Right renal cortex interstitium (tissue), 3 donors: ENCODE data around the gene SRGN. TPM values are rescaled to one million over a fixed set of nuclear protein-coding genes. Genes with fewer than 3 reads are reported as not detected.

Source experiments
- DNase-seq, 3 donors: peaks; one replicate each; pipeline ENCODE4 v3.0.0-alpha.2; 2013; ENCODE audit warnings: low read depth in 3 of 3, low spot score in 2 of 3
- polyA plus RNA-seq, 3 donors: library from polyadenylated mRNA; unstranded; fragments of 120-200 nt; gene quantifications; one replicate each; pipeline ENCODE4 v1.2.1, GENCODE V29; 2013; ENCODE audit not compliant: insufficient read length in 3 of 3

Gene SRGN
- polyA plus RNA-seq, 3 donors, result 14.2 to 19.5 (median 16.3) TPM

DNA sequence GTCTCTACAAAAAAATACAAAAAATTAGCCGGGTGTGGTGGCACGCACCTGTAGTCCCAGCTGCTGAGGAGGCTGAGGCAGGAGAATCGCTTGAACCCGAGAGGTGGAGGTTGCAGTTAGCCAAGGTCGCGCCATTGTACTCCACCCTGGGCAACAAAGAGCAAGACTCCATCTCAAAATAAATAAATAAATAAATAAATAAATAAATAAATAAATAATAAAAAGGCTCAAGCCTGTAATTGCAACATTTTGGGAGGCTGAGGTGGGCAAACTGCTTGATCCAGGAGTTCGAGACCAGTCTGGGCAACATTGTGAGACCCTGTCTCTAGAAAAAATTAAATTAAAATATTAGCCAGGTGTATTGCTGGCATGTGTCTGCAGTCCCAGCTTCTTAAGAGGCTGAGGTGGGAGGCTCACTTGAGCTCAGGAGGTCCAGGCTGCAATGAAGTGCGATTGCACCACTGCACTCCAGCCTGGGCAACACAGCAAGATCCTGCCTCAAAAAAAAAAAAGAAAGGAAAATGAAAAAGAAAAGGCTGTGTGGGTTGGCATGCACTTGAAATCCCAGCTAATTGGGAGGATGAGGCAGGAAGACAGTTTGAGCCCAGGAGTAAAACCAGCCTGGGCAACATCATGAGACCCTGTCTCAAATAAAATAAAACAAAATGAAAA lies 27.6 kb upstream of the SRGN start:
- no peak for DNase-seq

GRCh38 chr10:69061305-69062161 lies 26.4 kb upstream of the SRGN start:
- DNase-seq, result peak; percentile 32 to 38 (median 33)

- DNase-seq, result no peak
Observed at GRCh38 chr10:69062901-69063300, 25.0 kb upstream of the SRGN start.

GRCh38 chr10:69064762-69065328 lies 23.1 kb upstream of the SRGN start:
- no peak for DNase-seq

DNA sequence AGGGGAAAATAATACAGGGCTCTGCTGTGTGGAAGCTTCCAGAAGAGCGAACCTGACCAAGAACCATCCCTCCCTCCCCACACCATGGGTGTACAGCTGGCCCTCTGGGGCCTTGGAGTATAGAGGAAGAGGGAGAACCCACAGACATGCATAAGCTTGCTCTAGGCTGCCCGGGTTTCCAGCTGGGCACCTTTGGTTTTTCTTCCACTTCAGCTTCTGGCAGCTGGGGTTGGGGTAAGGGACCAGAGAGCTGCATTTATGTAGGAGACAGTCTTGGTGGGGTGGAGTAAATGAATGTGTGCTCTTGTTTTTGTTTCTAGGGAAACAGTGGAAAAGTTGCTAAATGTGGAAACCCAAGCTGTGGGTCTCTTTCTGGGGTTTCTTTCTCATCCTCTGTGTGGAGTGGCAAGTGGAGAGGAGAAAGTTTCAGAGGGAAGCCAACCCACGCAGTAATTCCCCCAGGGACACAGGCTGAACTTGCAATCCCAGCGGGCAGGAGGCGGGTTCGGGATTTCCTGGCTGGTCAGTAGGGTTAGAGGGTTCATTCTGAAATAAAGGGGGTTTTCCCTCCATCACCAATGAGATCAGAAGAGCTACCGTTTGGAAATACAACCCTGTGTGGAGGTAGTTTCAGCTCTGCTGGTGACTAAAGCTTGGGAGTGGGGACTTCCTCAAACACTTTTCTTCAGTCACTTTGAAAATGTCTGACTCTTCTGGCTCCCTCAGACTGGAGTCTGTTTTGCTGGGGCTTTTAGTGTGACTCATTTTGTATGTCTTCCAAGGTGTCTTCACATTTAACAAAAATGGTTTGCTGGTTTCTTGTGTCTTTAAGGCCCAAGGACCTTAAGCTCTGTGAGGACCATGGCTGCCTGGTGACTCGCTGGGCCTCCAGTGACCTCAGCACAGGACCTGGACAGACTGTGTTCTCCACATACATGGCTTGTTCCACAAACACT lies 22.2 kb upstream of the SRGN start:
- DNase-seq, result no peak

- no peak for DNase-seq
Observed at GRCh38 chr10:69067189-69067588, 20.7 kb upstream of the SRGN start.

- DNase-seq, result no peak
Observed at GRCh38 chr10:69068549-69068948, 19.4 kb upstream of the SRGN start.

DNA sequence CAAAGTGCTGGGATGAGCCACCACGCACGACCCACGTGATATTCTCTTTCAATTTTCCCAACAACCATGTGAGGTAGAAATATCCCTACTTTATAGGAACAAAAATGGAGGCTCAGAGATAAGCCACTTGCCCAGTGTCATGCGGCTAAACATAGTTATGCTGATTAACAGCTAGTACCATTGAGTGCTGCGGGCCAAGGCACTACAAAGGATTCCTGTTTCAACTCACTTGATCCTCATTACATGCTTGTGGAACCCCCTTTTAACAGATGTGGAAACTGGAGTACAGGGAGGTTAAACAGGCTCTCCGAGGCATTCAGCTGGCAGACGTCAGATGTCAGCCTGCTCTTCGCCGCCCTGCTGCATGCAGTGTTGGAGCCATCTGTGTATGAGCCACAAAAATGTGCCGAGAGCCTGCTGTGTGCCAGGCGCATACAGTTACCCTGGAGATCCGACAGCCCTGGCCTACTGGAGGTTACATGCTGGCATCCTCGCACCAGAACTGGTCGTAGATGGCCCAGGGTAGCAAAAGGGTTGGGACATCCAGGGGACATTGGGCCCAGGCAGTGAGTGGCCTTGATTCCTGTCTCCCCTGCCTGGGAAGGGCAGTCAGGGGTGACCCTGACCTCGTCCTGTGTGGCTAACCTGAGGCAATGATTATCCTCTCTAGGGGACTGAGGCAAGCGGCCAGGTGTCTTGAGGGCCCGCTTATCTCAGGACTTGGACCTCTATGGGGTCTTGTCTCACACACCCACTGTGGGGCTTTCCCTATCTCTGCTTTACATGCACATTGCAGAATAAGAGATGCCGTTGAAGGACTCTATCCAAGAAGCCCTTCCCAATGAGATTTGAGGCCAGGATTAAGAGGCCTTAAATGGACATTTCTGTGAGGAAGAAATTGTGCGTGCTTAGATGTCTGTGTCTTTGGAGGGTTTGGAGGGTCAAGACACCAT lies 18.5 kb upstream of the SRGN start:
- no peak for DNase-seq

DNA sequence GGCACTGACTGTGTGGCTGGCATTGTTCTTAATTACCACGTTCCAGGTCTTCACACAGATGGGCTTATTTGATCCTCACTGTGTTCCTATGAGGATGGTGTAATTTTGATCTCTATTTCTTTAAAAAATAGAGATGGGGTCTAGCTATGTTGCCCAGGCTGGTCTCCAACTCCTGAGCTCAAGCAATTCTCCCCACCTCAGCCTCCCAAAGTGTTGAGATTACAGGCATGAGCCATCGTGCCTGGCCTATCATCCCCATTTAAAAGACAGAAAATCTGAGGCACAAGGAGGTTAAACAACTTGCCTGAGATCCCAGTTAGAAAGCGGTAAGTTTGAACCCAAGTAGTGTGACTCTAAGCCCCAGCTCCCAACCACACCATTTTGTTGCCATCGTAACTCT lies 17.0 kb upstream of the SRGN start:
- DNase-seq, result no peak

DNA sequence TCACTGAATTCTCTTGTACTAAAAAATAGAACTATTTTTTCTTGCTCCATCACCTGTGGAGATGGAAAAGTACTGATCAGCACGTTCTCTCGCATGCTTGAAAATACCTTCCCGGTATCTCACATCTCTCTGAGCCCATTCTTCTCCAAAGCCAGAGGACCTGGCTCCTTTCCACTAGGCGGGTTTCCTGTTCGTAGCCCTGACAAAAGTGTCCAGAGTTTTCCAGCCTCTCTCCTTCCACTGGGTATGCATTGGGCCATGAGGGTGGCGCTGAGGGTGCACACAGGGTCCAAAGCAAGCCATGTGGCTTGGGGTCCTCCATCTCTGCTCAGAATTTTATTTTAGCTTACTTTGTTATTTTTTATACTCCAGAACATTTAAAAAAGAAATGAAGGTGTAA lies 16.3 kb upstream of the SRGN start:
- no peak for DNase-seq

DNA sequence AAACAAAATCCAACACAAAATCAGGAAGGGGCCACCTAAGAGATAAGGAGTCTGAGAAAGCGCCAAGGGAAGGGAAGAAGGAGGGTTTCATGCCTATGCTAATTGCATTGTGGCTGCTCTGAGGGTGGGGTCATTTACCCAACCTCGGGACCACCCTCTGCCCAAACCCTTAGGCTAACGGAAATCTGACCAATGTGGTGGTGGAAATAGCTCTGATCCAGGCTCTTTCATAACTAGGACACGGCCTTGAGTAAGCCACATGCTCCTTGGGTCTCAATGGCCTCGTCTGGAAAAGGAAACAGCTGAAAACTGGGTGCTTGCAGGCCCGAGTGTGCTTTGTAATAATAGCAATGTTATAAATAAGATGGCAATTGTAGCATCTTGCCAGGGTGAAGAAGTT lies 14.9 kb upstream of the SRGN start:
- DNase-seq, result no peak

- DNase-seq, result no peak
Observed at GRCh38 chr10:69073736-69074364, 14.1 kb upstream of the SRGN start.

- DNase-seq, result no peak
Observed at GRCh38 chr10:69074532-69074931, 13.4 kb upstream of the SRGN start.

DNA sequence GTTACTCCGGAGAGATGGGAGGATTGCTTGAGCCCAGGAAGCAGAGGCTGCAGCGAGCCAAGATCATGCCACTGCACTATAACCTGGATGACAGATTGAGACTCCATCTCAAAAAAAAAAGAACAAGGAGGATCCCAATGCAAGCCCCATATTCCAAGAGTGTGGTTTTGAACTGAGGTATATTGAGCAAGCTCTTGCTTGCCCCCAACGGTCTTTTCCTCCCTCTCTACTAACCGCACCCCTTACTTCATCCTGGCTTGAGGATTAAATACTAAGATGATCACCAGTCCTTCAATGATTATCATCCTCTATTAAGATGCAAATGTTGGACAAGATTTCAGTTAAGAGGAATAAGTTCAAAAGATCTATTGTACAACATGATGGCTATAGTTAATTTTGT lies 12.5 kb upstream of the SRGN start:
- DNase-seq, result no peak

DNA sequence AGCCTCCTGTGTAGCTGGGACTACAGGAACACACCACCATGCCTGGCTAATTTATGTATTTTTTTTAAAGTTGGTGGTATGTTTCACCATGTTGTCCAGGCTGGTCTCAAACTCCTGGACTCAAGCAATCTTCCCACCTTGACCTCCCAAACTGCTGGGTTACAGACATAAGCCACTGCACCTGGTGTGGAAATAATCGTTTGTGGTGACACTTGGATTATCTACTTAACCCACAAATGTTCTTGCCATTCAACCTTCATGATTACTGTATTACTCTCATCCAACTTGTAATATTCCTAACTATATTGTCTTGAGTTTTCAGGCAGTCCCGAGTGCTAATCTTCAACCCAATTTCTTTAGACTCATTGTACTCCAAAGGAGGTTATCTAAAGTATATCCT lies 9.6 kb upstream of the SRGN start:
- DNase-seq, result no peak

GRCh38 chr10:69080226-69080625 lies 7.7 kb upstream of the SRGN start:
- DNase-seq, result no peak

GRCh38 chr10:69086001-69086509 lies 1.8 kb upstream of the SRGN start:
- DNase-seq, result no peak

DNA sequence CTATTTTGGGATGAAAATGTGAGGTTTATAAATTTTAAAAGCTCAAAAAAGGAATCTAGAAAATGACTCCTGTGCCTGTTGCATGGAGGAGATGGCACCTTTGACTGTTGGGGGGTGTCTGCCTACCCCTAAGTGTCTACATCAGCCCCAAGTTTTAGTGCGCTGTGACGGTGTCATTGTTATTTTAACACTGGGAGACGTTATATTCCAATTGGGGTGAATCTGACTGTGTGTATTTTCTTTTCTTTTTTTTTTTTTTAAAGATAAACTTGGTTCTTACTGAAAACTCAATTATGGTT lies 517 bp downstream of the SRGN start:
- DNase-seq, result no peak

DNA sequence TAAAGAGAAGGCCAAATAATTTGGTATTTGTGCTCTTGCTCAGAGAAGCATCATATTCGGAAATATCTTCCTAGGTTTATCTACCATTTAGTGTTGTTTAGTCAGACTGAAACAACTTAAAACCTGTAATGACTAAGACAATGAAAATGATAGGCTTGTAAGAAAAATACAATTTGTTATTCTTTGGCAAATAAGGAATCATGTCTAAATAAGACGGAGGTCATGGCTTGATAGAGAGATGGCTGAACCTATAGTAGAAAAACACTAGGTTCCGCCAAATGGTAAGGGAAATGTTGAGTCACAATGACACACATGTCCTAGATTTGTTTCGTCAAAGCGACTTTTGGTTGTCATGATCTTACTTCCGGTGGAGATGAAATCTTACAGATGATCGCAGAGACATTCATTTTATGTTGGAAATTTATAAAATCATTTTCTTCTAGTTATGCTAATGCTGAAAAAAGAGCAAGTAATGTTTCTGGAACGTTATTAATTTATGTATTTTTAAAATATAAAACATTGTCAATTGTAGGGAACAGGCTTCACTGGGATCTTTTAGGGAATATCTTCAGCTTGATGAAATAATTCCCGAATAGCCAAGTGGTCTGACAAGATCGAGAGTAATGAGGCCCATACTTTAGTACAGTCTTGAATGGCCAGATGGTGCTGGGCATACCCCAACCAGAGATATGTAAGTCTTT lies 1.0 kb downstream of the SRGN start:
- no peak for DNase-seq
